HG02588 (cell line): ENCODE results near the gene PIP4K2B.

Source experiments
- ATAC-seq: cut with Tn5 transposase; IDR thresholded peaks from one replicate; pipeline ENCODE4 v1.9.1; 2021; ENCODE audit warnings: mild to moderate bottlenecking, moderate library complexity; ENCODE audit not compliant: unreplicated experiment

PIP4K2B gene

GRCh38 chr17:38746004-38746848 lies 53.1 kb downstream of the PIP4K2B start:
- no peak for ATAC-seq

- no peak for ATAC-seq
These were observed 53.8 kb downstream of the PIP4K2B start for GRCh38 chr17:38745545-38745944.

- ATAC-seq, result no peak
These were observed 55.7 kb downstream of the PIP4K2B start for GRCh38 chr17:38743556-38744171.

DNA sequence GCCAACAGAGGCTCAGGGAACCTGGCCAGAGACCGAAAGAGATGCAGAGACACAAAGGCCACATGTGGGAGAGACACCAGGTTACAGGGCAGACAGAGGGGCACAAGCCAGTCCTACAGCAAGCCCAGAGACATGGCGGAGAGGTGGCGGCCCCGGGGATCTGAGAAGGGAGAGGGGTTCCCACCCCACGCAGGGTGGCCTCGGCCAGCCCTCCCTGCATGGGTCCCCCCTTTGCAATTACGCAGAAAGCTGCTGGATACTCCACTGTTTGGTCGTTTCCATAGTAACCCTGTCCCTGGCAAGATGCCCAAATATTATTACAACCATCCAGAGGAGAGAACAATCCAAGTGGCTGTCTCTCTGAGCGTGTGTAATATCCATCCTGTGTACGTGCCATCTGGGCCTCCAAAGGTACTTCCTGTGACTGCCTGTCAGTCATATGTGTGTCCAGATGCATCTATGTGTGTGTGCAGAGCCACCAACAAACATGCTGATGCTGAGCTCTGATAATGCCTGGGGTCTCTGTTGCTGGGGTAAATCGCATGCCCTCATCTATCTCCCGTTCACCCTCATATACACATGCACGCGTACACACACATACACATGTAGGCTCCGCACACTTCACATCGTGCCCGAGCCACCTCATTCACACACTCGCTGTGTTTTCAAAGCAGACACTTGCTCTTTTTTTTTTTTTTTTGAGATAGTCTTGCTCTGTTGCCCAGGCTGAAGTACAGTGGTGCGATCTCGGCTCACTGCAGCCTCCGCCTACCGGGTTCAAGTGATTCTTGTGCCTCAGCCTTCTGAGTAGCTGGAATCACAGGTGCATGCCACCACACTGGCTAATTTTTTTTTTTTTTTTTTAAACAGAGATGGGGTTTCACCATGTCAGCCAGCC lies 56.7 kb downstream of the PIP4K2B start:
- ATAC-seq, result no peak

DNA sequence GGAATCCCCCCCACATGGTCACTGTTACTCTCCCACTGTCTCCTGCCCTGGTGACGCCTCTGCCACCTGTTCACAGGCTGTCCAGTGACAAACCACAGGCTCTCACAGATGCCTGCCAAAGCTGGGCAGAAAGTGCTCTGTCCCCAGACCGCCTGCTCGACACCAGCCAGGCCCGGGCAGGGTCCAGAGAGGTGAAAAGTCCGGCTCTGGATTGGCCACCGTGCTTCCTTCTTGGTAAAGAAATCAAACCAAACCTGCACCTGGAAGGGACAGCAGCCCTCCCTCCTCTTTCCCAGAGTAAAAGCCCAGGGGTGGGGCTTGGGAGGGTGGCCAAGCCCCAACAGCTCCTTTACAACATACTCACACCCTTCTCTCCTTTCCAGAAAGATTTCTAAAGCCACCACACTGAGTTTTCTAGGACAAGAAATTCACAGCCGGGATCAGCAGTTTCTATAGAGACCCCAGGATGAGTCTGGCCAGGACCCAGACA lies 57.4 kb downstream of the PIP4K2B start:
- no peak for ATAC-seq

GRCh38 chr17:38741461-38741860 lies 57.9 kb downstream of the PIP4K2B start:
- no peak for ATAC-seq

- ATAC-seq, result no peak
These were observed 58.5 kb downstream of the PIP4K2B start for GRCh38 chr17:38740806-38741205.

GRCh38 chr17:38740044-38740443 lies 59.3 kb downstream of the PIP4K2B start:
- ATAC-seq, result no peak

- ATAC-seq, result no peak
These were observed 60.1 kb downstream of the PIP4K2B start for GRCh38 chr17:38739305-38739704.

GRCh38 chr17:38738686-38739085 lies 60.7 kb downstream of the PIP4K2B start:
- no peak for ATAC-seq

- ATAC-seq, result no peak
These were observed 61.2 kb downstream of the PIP4K2B start for GRCh38 chr17:38738007-38738662.

DNA sequence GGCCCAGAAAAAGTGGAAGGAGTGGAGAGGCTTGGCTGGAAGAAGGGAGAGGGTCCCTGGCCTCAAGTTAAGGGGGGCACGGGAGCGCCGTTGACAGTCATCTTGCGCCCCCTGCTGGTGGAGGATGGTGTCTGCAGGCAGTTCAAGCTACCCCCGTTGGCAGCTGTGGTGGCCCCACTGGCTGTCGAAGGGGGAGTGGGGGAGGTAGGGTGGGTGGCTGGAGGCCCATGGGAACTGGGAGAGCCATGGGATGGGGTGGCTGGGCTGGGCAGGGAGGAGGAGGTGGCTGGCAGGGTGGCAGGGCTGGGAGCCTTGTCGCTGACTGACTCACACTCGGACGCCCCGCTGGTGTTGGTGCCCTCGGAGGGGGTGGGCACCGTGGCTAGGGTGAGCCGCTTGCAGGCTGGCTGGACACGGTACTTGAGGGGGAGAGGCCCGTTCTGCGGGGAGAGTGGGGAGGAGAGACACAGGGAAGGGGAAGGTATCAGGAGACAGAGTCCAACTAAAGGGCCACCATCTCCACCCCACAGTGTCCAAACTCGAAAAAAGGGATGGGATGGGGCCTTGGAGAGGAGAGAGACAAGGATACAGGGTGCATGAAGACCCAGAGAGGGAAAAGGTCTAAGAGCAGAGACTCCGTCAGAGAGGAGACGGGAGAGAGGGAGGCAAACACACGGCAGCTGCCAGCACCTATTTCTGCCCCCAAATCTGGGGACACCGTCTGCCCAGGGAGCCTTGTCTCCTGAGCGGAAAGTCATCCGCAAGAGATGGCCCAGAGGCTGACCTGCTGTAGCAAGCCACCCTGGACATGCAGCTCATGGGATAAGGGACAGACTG lies 64.0 kb downstream of the PIP4K2B start:
- no peak for ATAC-seq

GRCh38 chr17:38733982-38734973 lies 65.1 kb downstream of the PIP4K2B start:
- no peak for ATAC-seq

DNA sequence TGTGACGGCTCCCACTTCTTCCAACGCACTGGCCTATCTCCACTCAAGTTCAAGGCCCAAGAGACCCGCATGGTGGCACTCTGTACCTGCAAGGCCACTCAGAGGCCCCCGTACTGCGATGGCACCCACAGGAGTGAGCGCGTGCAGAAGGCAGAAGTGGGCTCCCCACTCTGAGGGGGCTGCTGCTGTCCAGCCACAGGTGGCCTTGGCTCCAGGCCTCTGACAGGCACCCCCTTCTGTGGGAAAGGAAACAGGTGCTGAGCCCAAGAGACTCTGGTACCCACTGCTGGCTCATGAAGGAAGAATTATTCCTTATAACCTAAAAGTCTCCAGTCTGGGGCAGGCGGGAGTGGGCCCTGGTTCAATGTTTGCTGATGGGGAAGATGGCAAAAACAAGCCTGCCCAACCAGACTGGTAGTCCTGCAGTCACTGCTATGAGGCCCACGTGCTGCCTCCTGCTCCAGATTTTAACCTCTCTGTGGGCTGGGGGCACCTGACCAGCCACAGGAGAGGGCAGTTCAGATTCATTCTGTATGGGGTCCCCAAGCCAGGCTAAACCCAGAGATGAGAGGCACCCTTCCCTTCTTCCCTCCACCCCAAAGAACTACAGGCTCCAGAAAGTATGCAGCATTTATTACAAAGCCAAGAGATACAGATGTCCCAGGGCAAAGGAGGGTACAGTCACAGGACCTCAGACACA lies 65.9 kb downstream of the PIP4K2B start:
- no peak for ATAC-seq

- ATAC-seq, result no peak
These were observed 66.7 kb downstream of the PIP4K2B start for GRCh38 chr17:38732376-38733281.

GRCh38 chr17:38731526-38732294 lies 67.6 kb downstream of the PIP4K2B start:
- no peak for ATAC-seq
